Endometrial microvascular endothelial cells (primary cell): ENCODE results near the gene LCE6A. TPM values are rescaled to one million over a fixed set of nuclear protein-coding genes. Genes with fewer than 3 reads are reported as not detected.

Source experiments
- in situ Hi-C: cut with HindIII; loops from 2 replicates; pipeline ENCODE4 v1.10.0; 2017; ENCODE audit warnings: low sequenced_read_pairs, low pct_unique_long_range_greater_than_20kb; ENCODE audit errors: inconsistent ontology term
- total RNA-seq: library from RNA; depleted of rRNA; stranded (reverse); fragments of >200 nt; gene quantifications from one replicate; pipeline ENCODE4 v1.2.3, GENCODE V29; 2015; ENCODE audit errors: inconsistent ontology term

Gene LCE6A
- total RNA-seq, 1 donor from 2014 or later: not detected

- in situ Hi-C loops: no loop called here
Observed at GRCh38 chr1:152870831-152871730, 28.4 kb downstream of the LCE6A start.

GRCh38 chr1:152871731-152872126 is 29.1 kb downstream of the LCE6A start:
- in situ Hi-C loops: no loop called here

- in situ Hi-C loops: no loop called here
Observed at GRCh38 chr1:152873495-152873894, 30.8 kb downstream of the LCE6A start.

DNA sequence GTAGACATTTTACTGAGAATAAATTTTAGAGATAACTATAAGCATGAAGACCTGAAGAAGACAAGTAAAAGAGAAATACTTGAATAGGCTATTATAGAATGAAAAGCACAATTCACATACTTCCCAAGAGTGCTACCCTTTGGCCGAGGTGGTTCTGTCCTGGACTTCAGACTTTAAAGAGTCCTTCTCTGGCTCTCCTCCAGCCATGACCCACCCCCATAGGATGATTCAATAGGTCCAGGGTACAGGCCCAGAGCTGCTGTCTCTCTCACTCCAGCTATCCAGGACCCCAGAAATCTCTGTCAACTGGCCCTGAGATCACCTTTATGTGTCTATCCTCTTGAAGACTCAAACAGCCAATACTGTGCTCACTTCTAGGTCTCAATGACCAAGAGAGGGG is 34.2 kb downstream of the LCE6A start:
- in situ Hi-C loops: no loop called here

DNA sequence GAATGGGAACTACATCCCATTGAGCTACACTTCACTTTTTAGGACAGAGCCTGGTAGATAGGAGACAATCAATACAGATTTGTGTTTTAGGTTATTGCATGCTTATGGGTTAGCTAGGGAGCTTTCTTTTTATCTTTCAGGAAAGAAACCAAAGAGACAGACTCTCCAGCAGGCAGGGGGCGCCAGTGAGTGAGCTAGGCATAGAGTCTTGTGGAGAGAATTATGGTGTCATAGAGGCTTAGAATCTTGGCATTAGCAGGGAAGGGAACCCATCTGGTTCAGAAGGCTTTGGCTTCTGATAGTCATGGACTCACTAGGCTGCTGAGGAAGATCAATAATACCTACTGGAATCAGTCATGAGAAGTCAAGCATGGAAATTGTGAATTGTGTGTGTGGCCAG is 35.4 kb downstream of the LCE6A start, which contains the start of gene SMCP:
Gene SMCP (plus strand): TSS at position 281 of the 400 bp plus-strand sequence. CDS start 6,101 bp downstream, outside the sequence.
- in situ Hi-C loops: no loop called here

- in situ Hi-C loops: no loop called here
Observed at GRCh38 chr1:152879559-152880198, 37.0 kb downstream of the LCE6A start.

- in situ Hi-C loops: no loop called here
Observed at GRCh38 chr1:152880316-152880715, 37.7 kb downstream of the LCE6A start.

DNA sequence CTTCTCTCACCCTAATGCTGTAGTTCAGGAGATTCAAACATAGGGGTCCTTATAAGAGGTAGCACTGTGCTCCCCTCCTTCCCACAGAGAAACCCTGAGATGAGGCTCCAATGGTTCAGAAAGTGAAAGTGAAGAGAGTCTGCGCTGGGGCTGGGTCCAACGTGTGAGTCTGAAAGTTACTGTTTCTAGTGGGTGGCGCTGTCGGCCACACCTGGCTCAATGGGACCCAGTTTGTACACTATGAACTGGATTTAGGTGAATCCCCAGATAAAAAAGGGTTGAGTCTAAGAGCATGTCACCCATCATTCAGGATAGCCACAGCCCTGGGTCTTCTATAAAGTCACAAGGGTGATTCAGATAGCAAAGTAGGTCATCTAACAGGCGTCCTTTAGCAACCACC is 38.3 kb downstream of the LCE6A start:
- in situ Hi-C loops: no loop called here

GRCh38 chr1:152884085-152884484 is 41.4 kb downstream of the LCE6A start:
- in situ Hi-C loops: no loop called here

- in situ Hi-C loops: no loop called here
Observed at GRCh38 chr1:152884506-152884905, 41.9 kb downstream of the LCE6A start.

DNA sequence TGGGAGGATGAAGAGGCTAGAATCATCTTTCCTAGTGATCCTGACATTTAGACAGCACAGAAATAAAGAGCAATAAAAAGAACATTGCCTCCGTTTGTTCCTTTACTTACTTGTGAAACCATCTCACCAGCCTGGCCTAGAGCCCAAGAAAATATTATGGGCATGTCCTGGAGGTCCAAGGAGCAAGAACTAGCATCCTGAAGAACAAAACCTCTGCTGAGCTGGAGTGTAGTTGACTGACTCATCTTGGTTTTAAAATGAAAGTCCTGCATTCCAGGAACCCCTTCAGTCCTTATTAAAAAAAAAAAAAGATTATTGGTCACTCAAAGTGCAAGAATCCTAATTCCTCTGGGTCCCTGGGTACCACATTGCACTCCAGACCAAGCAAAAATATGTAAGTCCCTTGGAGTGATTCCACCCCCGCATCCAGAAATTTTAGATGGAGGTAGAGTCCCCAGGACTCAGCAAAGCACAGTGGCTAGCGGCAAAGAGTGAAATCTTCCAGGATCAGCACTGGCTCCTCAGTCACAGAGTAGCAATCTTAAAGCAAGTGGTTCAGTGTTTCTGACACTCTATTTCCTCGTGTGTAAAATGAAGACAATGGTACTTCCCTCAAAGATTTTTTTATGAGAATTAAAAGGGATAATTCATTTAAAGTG is 42.4 kb downstream of the LCE6A start:
- in situ Hi-C loops: no loop called here

GRCh38 chr1:152886085-152886484 is 43.4 kb downstream of the LCE6A start:
- in situ Hi-C loops: no loop called here

- in situ Hi-C loops: no loop called here
Observed at GRCh38 chr1:152886758-152887409, 44.2 kb downstream of the LCE6A start.

- in situ Hi-C loops: no loop called here
Observed at GRCh38 chr1:152888126-152888525, 45.5 kb downstream of the LCE6A start.

Other genes starting within 250 kb of the LCE6A start
- gene LCE3C, start 242.6 kb upstream of the LCE6A start, total RNA-seq: not detected
- not detected for gene LCE3B, start 229.0 kb upstream of the LCE6A start, total RNA-seq
- gene LCE3A, start 219.8 kb upstream of the LCE6A start, total RNA-seq: not detected
- gene LCE2D, start 179.5 kb upstream of the LCE6A start, total RNA-seq: not detected
- gene LCE2C, start 167.6 kb upstream of the LCE6A start, total RNA-seq: not detected
- not detected for gene LCE2B, start 156.7 kb upstream of the LCE6A start, total RNA-seq
- gene LCE2A, start 144.5 kb upstream of the LCE6A start, total RNA-seq: not detected
- not detected for gene LCE4A, start 134.7 kb upstream of the LCE6A start, total RNA-seq
- gene KPRP, start 84.8 kb upstream of the LCE6A start, total RNA-seq: not detected
- gene LCE1F, start 67.7 kb upstream of the LCE6A start, total RNA-seq: not detected
- not detected for gene LCE1E, start 56.6 kb upstream of the LCE6A start, total RNA-seq
- gene LCE1D, start 46.1 kb upstream of the LCE6A start, total RNA-seq: not detected
- gene LCE1C, start 36.2 kb upstream of the LCE6A start, total RNA-seq: not detected
- gene LCE1B, start 30.9 kb upstream of the LCE6A start, total RNA-seq: not detected
- gene LCE1A, start 15.4 kb upstream of the LCE6A start, total RNA-seq: not detected
- not detected for gene LCE7A, start 17.1 kb downstream of the LCE6A start, total RNA-seq
- not detected for gene SMCP, start 35.5 kb downstream of the LCE6A start, total RNA-seq
- not detected for gene IVL, start 65.7 kb downstream of the LCE6A start, total RNA-seq
- not detected for gene SPRR5, start 104.3 kb downstream of the LCE6A start, total RNA-seq
- gene SPRR4, start 127.8 kb downstream of the LCE6A start, total RNA-seq: not detected
- gene SPRR1A, start 141.2 kb downstream of the LCE6A start, total RNA-seq: not detected
- gene SPRR3, start 158.9 kb downstream of the LCE6A start, total RNA-seq: not detected
- gene SPRR1B, start 188.3 kb downstream of the LCE6A start, total RNA-seq: not detected
- gene SPRR2D, start 198.3 kb downstream of the LCE6A start, total RNA-seq: not detected
- gene SPRR2A, start 214.7 kb downstream of the LCE6A start, total RNA-seq: not detected
- gene SPRR2B, start 228.8 kb downstream of the LCE6A start, total RNA-seq: not detected